ENCODE measurements around the gene EHMT1.
"Not testable (repeated sequence)": the region's sequence is repeated elsewhere in the genome, so short reads cannot be mapped to it uniquely, and the experiment has no call there.

Gene EHMT1

DNA sequence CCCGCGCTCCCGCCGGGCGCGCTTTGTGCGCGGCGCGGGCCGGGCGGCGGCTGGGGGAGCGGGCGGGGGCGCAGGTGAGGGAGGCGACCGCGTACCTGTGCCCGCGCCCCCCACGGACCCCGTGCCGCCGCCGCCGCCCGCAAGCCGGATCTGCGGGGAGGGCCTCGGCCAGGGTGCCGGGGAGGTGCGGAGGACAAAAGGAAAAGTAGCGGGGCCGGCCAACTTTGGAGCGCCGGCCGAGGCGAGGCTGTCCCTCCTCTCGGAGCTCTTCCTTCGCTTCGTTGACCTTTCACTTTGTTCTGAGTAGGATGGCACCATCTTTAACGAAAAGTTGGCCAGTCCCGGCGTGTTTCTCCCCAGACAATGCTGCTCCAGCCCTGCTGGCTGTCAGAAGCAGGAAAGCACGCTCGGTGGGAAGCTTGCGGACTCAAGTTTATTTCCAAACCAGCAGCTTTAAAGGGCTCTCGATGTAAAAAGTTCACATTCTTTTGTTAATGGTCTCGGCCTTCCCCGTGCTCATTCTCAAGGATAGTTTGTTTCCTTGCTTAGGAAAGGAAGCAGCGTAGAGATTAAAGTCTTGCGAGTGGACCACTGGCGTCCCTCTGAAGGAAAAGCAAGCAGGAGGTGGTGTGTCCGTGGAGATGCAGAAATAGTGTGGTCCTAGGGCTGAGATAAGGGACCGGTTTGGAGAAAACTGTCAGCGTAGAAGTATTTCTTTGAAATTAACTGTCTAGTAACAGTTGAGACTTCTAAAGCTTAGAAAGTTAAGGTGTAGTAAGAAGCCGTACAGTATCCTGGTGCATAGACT is 639 bp downstream of the EHMT1 start:
- DNase-seq, result no peak

GRCh38 chr9:137620048-137620405 is 1.2 kb downstream of the EHMT1 start:
- no peak for DNase-seq

DNA sequence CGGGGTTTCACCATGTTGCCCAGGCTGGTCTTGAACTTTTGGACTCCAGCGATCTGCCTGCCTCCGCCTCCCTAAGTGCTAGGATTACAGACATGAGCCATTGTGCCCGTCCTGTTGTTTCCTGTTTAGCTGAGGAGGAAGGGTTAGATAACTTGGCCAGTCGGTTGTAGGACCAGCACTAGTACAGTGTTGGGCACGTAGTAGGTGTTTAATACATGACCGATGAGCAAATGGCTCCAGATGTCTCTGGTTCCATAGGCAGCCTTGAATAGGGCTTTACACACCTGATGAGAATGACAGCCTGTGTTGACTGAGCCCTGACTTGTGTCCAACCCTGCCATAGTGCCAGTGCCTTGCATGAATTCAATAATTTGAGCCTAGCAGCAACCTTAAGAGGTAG is 1.8 kb downstream of the EHMT1 start:
- no peak for DNase-seq

- DNase-seq, result no peak
Observed at GRCh38 chr9:137621131-137621757, 2.4 kb downstream of the EHMT1 start.

DNA sequence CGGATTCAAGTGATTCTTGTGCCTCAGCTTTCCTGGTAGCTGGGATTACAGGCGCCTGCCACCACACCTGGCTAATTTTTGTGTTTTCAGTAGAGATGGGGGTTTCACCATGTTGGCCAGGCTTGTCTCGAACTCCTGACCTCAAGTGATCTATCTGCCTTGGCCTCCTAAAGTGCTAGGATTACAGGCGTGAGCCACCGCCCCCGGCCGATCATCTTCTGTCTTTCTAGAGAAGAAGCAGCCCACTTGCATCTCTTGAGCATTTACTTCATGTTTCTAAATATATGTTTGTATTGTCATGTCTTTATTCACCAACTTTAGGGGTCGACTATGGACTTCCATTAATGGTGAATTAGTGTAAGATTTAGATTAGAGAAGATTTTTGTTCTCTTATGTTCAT is 3.4 kb downstream of the EHMT1 start:
- not testable (repeated sequence) for DNase-seq

GRCh38 chr9:137626464-137626863 is 7.7 kb downstream of the EHMT1 start:
- DNase-seq, result no peak

- DNase-seq, result not testable (repeated sequence)
Observed at GRCh38 chr9:137627406-137627805, 8.6 kb downstream of the EHMT1 start.

DNA sequence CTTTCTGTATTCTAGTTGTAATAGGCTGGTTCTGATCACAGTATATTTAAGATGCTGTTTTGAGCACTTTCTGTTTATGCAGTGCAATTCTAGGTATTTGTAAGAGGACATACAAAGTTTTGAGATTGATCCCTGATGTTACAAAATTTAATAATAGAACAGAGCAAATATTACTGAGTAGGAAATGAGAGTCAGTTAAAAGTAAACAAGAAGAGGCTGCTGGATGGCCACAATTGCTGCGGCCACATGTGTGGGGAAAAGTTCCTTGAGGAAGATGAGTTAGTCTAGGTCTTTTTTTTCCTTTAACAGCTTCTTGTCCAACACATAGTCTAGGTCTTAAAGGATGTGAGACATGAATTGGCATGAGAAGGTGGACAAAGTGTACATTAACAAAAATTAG is 11.3 kb downstream of the EHMT1 start:
- no peak for DNase-seq

DNA sequence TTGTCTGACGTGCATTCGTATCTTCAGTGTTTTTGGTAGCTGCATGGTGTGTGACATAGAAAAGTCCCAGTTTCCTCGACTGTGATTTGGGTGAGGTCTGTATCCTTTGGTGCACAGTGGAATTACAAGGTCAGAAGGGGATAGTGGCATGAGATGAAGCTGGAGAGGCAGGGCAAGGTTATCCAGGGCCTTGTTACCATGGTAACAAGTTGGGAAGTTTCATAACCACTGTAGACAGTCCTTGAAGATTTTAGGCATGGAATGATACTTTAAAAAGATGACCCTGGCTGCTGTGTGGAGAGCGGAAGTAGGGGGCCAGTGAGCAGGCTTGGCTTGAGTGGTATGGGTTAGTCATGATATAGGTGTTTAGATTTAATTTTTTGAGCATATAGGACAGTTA is 11.9 kb downstream of the EHMT1 start:
- DNase-seq, result no peak

- no peak for DNase-seq
Observed at GRCh38 chr9:137631345-137632229, 12.8 kb downstream of the EHMT1 start.

DNA sequence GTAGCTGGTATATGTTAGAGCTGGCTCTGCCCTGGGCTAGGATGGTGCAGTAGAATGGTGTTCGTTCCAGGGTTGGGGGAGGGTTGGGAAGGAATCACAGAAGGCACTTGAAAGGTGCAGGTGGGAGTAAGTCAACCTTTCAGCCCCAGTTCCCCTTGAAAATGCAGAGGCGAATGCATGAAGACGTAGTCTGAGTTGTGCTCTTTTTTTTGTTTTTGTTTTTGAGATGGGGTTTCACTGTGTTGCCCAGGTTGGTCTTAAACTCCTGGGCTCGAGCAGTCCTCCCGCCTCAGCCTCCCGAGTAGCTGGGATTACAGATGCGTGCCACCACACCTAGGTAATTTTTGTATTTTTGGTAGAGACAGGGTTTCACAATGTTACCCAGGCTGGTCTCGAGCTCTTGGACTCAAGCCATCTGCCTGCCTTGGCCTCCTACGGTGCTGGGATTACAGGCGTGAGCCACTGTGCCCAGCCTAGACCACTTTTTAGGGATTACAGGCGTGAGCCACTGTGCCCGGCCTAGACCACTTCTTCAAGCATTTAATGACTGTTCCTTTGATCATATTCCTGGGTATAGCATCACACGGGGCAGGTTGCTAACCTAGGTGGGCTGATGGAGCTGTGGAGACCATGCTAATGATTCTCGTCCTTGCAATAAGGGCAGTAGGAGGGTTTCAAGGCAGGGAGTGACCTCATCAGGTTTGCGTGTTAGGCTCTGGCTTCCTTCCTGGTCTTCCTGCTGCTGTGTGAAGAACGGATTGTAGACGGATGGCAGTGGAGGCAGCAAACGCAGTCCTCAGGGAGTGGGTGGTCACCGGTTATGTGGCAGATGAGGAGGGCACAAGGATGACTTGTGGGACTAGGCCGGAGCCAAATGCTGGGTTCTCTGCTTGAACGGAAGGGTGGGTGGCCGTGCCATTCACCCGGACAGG is 13.7 kb downstream of the EHMT1 start:
- no peak for DNase-seq

GRCh38 chr9:137634016-137634415 is 15.2 kb downstream of the EHMT1 start:
- DNase-seq, result no peak

DNA sequence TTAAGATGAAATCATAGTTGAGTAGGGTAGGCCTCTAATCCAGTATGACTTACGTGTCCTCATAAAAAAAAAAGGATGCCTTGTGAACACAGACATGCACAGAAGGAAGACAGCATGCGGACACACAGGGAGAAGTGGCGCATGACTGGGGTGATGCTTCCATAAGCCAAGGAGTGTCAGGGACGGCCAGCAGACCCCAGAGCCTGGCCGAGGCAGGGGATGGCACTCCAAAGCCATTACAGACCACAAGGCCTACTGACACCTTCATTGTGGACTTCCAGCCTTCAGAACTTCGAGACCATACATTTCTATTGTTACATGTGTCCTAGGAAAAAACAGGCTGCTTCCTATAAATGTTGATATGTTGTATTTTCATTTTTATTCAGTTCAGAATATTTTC is 19.9 kb downstream of the EHMT1 start:
- DNase-seq, result no peak

DNA sequence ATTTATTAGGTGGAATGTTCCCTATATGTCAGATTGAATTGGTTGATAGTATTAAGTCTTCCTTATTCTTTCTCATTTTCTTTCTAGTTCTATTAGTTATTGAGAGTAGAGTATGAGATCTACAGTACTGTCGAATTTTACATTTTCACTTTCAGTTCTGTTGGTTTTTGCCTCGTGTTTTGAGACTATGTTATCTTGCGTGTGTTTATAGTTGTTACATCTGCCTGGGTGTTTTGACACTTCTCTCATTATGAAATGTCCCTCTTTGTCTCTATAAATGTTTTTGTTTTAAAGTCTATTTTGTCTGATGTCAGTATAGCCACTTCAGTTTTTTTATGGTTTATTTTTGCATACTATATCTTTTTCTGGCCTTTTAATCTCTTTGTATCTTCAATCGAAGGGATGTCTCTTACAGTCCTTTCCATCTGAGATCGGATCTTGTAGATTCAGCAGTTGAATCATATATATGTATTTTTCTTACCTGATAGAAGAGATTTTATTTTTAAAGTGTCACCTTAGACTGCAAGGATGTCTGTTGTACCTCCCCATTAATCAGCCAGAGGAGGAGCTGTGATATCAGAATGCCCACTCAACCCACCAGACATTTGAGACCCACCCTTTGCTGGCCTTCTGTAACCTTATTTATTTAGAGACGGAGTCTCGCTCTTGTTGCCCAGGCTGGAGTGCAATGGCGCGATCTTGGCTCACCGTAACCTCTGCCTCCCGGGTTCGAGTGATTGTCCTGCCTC is 20.7 kb downstream of the EHMT1 start:
- DNase-seq, result no peak

GRCh38 chr9:137640862-137641261 is 22.1 kb downstream of the EHMT1 start:
- no peak for DNase-seq

DNA sequence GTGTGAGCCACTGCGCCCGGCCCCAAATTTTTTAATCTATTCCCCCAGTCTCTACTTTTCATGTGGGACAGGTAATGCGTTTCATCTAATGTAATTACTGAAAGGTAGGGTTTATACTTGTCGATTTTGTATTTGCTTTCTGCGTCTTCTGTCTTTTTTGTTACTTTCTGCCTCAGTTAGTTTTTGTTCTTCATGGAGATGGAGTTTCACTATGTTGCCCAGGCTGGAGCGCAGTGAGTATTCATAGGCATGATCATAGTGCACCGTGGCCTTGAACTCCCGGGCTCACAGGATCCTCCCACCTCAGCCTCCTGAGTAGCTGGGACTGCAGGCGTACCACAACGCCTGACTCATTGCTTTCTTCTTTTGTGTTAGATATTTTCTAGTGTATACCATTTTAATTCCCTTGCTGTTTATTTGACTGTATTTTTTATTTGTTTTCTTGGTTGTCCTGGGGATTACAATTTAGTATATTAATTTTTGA is 23.4 kb downstream of the EHMT1 start:
- DNase-seq, result no peak

GRCh38 chr9:137642892-137643291 is 24.1 kb downstream of the EHMT1 start:
- no peak for DNase-seq

DNA sequence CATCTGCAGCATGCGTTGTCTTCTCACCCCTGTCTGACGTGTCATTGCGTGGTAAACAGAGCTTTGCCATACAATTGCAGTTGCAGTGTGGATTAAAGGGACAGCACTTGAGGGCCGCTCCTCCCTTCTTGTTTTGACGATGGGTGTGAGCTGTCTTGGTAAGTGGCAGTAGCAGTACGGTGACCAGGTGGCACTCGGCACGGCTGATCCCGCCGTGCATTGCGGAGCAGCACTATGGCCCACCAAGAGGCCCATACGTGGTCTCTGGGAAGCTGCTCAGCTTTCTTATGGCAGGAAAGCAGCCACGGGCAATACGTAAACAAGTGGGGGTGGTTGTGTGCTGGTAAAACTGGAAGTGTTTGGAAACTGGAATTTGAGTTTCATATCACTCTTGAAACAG is 25.1 kb downstream of the EHMT1 start:
- DNase-seq, result no peak

- DNase-seq, result no peak
Observed at GRCh38 chr9:137645211-137645610, 26.4 kb downstream of the EHMT1 start.

DNA sequence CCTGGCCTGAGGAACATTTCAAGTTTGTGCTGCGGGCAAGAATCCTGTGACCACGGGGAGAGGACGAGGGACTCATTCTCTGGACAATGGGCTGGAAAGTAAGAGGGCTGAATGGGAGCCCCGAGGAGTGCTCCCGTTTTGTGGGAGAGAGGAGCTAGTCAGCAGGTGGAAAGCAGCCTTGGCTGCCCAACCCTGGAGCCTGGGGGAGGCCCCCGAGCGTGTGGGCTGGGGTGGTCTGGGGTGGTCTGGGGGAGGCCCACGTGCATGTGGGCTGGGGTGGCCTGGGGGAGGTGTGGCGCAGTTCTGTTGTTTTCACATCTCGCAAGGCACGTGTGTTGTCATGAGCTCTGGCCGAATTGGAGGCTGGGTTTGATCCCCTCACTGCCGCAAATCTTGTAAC is 27.5 kb downstream of the EHMT1 start:
- DNase-seq, result no peak

DNA sequence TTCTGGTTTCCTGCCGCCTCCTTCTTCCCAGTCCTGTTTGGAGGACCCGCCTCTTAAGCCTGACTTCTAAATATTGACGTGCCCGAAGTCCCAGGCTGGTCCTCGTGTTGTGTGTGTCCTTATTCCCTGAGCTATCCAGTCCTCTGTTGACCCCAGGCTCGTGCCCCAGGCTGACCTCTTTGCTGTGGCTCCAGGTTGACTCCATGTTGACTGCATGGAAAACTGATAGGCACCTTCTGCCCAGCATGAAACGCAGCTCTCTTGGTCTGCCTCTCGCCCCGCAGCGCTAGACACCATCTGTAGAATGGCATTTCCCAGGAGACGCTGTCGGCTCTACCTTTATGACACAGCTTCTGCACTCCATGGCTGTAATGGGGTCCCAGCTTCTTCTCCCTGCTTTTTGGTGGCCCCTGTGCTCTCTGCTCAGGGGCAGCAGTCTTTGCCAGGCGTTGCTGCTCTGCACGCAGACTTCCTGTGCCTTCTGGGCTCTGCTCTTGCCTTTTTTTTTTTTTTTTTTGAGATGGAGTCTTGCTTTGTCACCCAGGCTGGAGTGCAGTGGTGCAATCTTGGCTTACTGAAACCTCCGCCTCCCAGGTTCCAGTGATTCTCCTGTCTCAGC is 28.4 kb downstream of the EHMT1 start:
- DNase-seq, result no peak

Measured in NCI-H446 (cell line).